H1 (cell line): ENCODE results near the gene KCNIP2. TPM values are rescaled to one million over a fixed set of nuclear protein-coding genes. Genes with fewer than 3 reads are reported as not detected.

ENCODE experiments used
- CTCF ChIA-PET: fragments of 300-600 bp; sonication (Branson Sonifier 250); formaldehyde crosslinking; loops from one replicate; lab custom pipeline; 2021; ENCODE audit not compliant: partially characterized antibody; lab: Charles Lee
- POLR2A ChIA-PET: fragments of 300-600 bp; sonication (Branson Sonifier 250); formaldehyde crosslinking; loops from one replicate; lab custom pipeline; 2021; ENCODE audit warnings: inconsistent platforms; ENCODE audit not compliant: partially characterized antibody; lab: Charles Lee
- DNase-seq, 2 experiments: peaks; one replicate each; pipeline versions ENCODE4 v3.0.0 to v3.0.0-alpha.2; 2010 to 2022; ENCODE audit warnings: low spot score in 2 of 2, low read depth in 1 of 2, mixed read lengths in 1 of 2
- FAIRE-seq: peaks from 2 replicates; lab custom pipeline; 2011; peaks lifted over from hg19 to GRCh38; lab: Jason Lieb, UNC
- H2AFZ ChIP-seq: 2 replicates; pipeline ENCODE4 v1.8.1; 2012; ENCODE audit warnings: low read length, inconsistent platforms
- H2AK5ac ChIP-seq: 2 replicates; pipeline ENCODE4 v1.6.1; 2013; ENCODE audit warnings: low read depth, low read length
- H2BK120ac ChIP-seq: replicated peaks from 2 replicates; pipeline ENCODE3; 2013; ENCODE audit warnings: low read depth, low read length, inconsistent platforms
- H2BK12ac ChIP-seq: 2 replicates; pipeline ENCODE4 v1.6.1; 2013; ENCODE audit warnings: low read depth, low read length
- H2BK15ac ChIP-seq: 2 replicates; pipeline ENCODE4 v1.6.1; 2013; ENCODE audit warnings: low read length
- H2BK20ac ChIP-seq: 2 replicates; pipeline ENCODE4 v1.6.1; 2013; ENCODE audit warnings: low read length
- H2BK5ac ChIP-seq: 2 replicates; pipeline ENCODE4 v1.6.1; 2013; ENCODE audit warnings: low read depth, low read length
- H3K14ac ChIP-seq: 2 replicates; pipeline ENCODE4 v1.6.1; 2013; ENCODE audit warnings: inconsistent platforms; ENCODE audit not compliant: insufficient read length
- H3K18ac ChIP-seq: 2 replicates; pipeline ENCODE4 v1.6.1; 2013; ENCODE audit warnings: low read length; ENCODE audit errors: extremely low read depth
- H3K23ac ChIP-seq: 2 replicates; pipeline ENCODE4 v1.6.1; 2013; ENCODE audit warnings: inconsistent platforms; ENCODE audit not compliant: insufficient read length
- H3K23me2 ChIP-seq: 2 replicates; pipeline ENCODE4 v1.6.1; 2013; ENCODE audit warnings: low read depth, low read length
- H3K27ac ChIP-seq: 2 replicates; pipeline ENCODE4 v1.6.1; 2011; ENCODE audit warnings: low read depth, low read length, inconsistent platforms
- H3K27me3 ChIP-seq, 4 experiments: replicated peaks in 1 of 4; 1 replicate in 1 of 4; 2 replicates in 3 of 4; pipeline versions ENCODE4 v1.6.1 to v1.8.1; 2011 to 2013; ENCODE audit warnings: low read length in 3 of 4, mild to moderate bottlenecking in 3 of 4, inconsistent platforms in 2 of 4, mixed read lengths in 2 of 4, moderate library complexity in 1 of 4; ENCODE audit not compliant: control insufficient read depth in 3 of 4, insufficient read depth in 3 of 4; ENCODE audit errors: extremely low read depth in 1 of 4
- H3K36me3 ChIP-seq, 4 experiments: 2 replicates each; pipeline versions ENCODE4 v1.6.1 to v1.8.1; 2011 to 2013; ENCODE audit warnings: mild to moderate bottlenecking in 4 of 4, low read length in 3 of 4, moderate library complexity in 2 of 4, control low read depth in 1 of 4, inconsistent platforms in 1 of 4; ENCODE audit not compliant: insufficient read depth in 4 of 4, control insufficient read depth in 2 of 4
- H3K4ac ChIP-seq: replicated peaks from 2 replicates; pipeline ENCODE3; 2013; ENCODE audit warnings: low read length, low read depth, mixed read lengths, inconsistent platforms; ENCODE audit not compliant: insufficient read length
- H3K4me1 ChIP-seq, 4 experiments: replicated peaks in 1 of 4; 1 replicate in 1 of 4; 2 replicates in 3 of 4; pipeline versions ENCODE4 v1.6.1 to v1.8.1; 2011 to 2013; ENCODE audit warnings: low read length in 3 of 4, inconsistent platforms in 2 of 4, mixed read lengths in 1 of 4; ENCODE audit not compliant: insufficient read depth in 4 of 4, control insufficient read depth in 3 of 4
- H3K4me2 ChIP-seq, 2 experiments: 2 replicates each; pipeline versions ENCODE4 v1.6.1 to v1.8.1; 2011 to 2013; ENCODE audit warnings: low read depth in 2 of 2, low read length in 2 of 2, control low read depth in 1 of 2, inconsistent platforms in 1 of 2, mild to moderate bottlenecking in 1 of 2; ENCODE audit not compliant: insufficient read depth in 1 of 2
- H3K4me3 ChIP-seq, 4 experiments: fragments of 200-600, 300-600 bp in 1 of 4; sonication (generic), shearing (Covaris generic), sonication (Bioruptor Twin) in 1 of 4; 2 replicates each; pipeline versions ENCODE4 v1.5.1 to v1.8.1; 2011 to 2016; ENCODE audit warnings: low read length in 4 of 4, low read depth in 3 of 4, control low read depth in 2 of 4, inconsistent platforms in 2 of 4, mild to moderate bottlenecking in 2 of 4, mixed read lengths in 1 of 4, moderate library complexity in 1 of 4; ENCODE audit not compliant: insufficient read depth in 2 of 4; ENCODE audit errors: extremely low read depth in 1 of 4
- H3K56ac ChIP-seq: replicated peaks from 2 replicates; pipeline ENCODE3; 2013; ENCODE audit warnings: low read depth, mild to moderate bottlenecking, mixed read lengths, low read length, inconsistent platforms; ENCODE audit not compliant: insufficient read length
- H3K79me1 ChIP-seq: 2 replicates; pipeline ENCODE4 v1.6.1; 2013; ENCODE audit warnings: low read depth, low read length, control low read depth
- H3K79me2 ChIP-seq, 2 experiments: 2 replicates each; pipeline versions ENCODE4 v1.6.1 to v1.8.1; 2012 to 2013; ENCODE audit warnings: low read length in 2 of 2, mild to moderate bottlenecking in 2 of 2, inconsistent platforms in 1 of 2; ENCODE audit not compliant: insufficient read depth in 2 of 2, control insufficient read depth in 1 of 2
- H3K9ac ChIP-seq, 4 experiments: replicated peaks in 1 of 4; 1 replicate in 1 of 4; 2 replicates in 3 of 4; pipeline versions ENCODE4 v1.6.1 to v1.8.1; 2011 to 2013; ENCODE audit warnings: low read depth in 3 of 4, low read length in 3 of 4, control low read depth in 2 of 4, mild to moderate bottlenecking in 2 of 4, moderate library complexity in 2 of 4, inconsistent platforms in 1 of 4; ENCODE audit errors: extremely low read depth in 1 of 4
- H3K9me3 ChIP-seq, 2 experiments: 2 replicates each; pipeline versions ENCODE4 v1.6.1 to v1.8.1; 2012 to 2013; ENCODE audit warnings: mild to moderate bottlenecking in 2 of 2, moderate library complexity in 2 of 2, control low read depth in 1 of 2, inconsistent platforms in 1 of 2, low read depth in 1 of 2, low read length in 1 of 2, mixed read lengths in 1 of 2; ENCODE audit not compliant: insufficient read depth in 2 of 2
- H4K20me1 ChIP-seq, 2 experiments: replicated peaks in 1 of 2; 2 replicates each; pipeline versions ENCODE3 to v1.8.1; 2011 to 2013; ENCODE audit warnings: inconsistent platforms in 2 of 2, low read length in 2 of 2, mild to moderate bottlenecking in 1 of 2; ENCODE audit not compliant: insufficient read depth in 2 of 2, control insufficient read depth in 1 of 2
- H4K5ac ChIP-seq: 2 replicates; pipeline ENCODE4 v1.6.1; 2013; ENCODE audit warnings: low read length, low read depth, mixed read lengths, inconsistent platforms; ENCODE audit not compliant: insufficient read length
- H4K8ac ChIP-seq: 2 replicates; pipeline ENCODE4 v1.8.0; 2013; ENCODE audit warnings: mild to moderate bottlenecking, moderate library complexity, low read length, inconsistent platforms; ENCODE audit not compliant: insufficient read depth; ENCODE audit errors: extremely low read depth
- H4K91ac ChIP-seq: replicated peaks from 2 replicates; pipeline ENCODE3; 2013; ENCODE audit warnings: low read length, mixed read lengths, inconsistent platforms; ENCODE audit not compliant: insufficient read length
- BACH1 ChIP-seq: IDR thresholded peaks from 2 replicates; pipeline ENCODE4 v1.6.1; 2012; ENCODE audit warnings: low read length, improper control_type of control experiment
- CREB1 ChIP-seq: IDR thresholded peaks from 2 replicates; pipeline ENCODE4 v1.6.1; 2012; ENCODE audit warnings: inconsistent platforms
- EZH2 ChIP-seq: fragments of 200-600 bp; sonication (generic); IDR thresholded peaks from 2 replicates; pipeline ENCODE4 v1.7.1; 2012; ENCODE audit warnings: low read depth, mild to moderate bottlenecking, moderate library complexity, low read length, inconsistent platforms; ENCODE audit not compliant: severe bottlenecking
- JUN ChIP-seq: IDR thresholded peaks from 2 replicates; pipeline ENCODE4 v1.6.1; 2011; ENCODE audit warnings: low read depth, mild to moderate bottlenecking, improper control_type of control experiment, low read length
- JUND ChIP-seq: IDR thresholded peaks from 2 replicates; pipeline ENCODE4 v1.6.1; 2011; ENCODE audit warnings: mild to moderate bottlenecking, improper control_type of control experiment, low read length
- KDM1A ChIP-seq: fragments of 200-600, 300-600 bp; sonication (generic); IDR thresholded peaks from 2 replicates; pipeline ENCODE4 v1.7.1; 2016; ENCODE audit warnings: mild to moderate bottlenecking, low read length, borderline replicate concordance
- RBBP5 ChIP-seq: IDR thresholded peaks from 2 replicates; pipeline ENCODE4 v1.7.1; 2012; ENCODE audit warnings: low read depth, mild to moderate bottlenecking, inconsistent platforms, low read length, moderate library complexity, borderline replicate concordance
- SAP30 ChIP-seq: fragments of 300-600 bp; sonication (generic); IDR thresholded peaks from 2 replicates; pipeline ENCODE4 v1.7.1; 2012; ENCODE audit warnings: low read length, moderate library complexity, mild to moderate bottlenecking, inconsistent platforms; ENCODE audit not compliant: insufficient read depth, insufficient replicate concordance
- SP2 ChIP-seq: IDR thresholded peaks from 2 replicates; pipeline ENCODE4 v1.6.1; 2012; ENCODE audit warnings: mild to moderate bottlenecking, low read length, inconsistent platforms
- SP4 ChIP-seq: IDR thresholded peaks from 2 replicates; pipeline ENCODE4 v1.6.1; 2012; ENCODE audit warnings: low read length, inconsistent platforms
- SUZ12 ChIP-seq: fragments of 200-600 bp; sonication (generic); IDR thresholded peaks from 2 replicates; pipeline ENCODE4 v1.6.1; 2012; ENCODE audit warnings: mild to moderate bottlenecking, inconsistent platforms, low read length, moderate library complexity, mixed read lengths
- TAF7 ChIP-seq: optimal IDR thresholded peaks from 2 replicates; pipeline ENCODE3; 2011; ENCODE audit warnings: low read depth, mild to moderate bottlenecking, inconsistent platforms, low read length, moderate library complexity, borderline replicate concordance
- TCF12 ChIP-seq: IDR thresholded peaks from 2 replicates; pipeline ENCODE4 v1.6.1; 2011; ENCODE audit warnings: low read depth, mild to moderate bottlenecking, low read length
- USF2 ChIP-seq: IDR thresholded peaks from 2 replicates; pipeline ENCODE4 v1.6.1; 2011; ENCODE audit warnings: low read length, improper control_type of control experiment
- WGBS, 2 experiments: shearing (Covaris generic) in 1 of 2; methylation state at CpG; one replicate each; pipeline versions ENCODE4 v1.1.6 to v1.1.7; 2013 to 2015; ENCODE audit warnings: low lambda C conversion rate in 2 of 2, mixed read lengths in 2 of 2, inconsistent platforms in 1 of 2, low coverage in 1 of 2, missing lambda C conversion rate in 1 of 2; ENCODE audit not compliant: insufficient replicate concordance in 2 of 2, insufficient coverage in 1 of 2, insufficient read length in 1 of 2; ENCODE audit errors: extremely low coverage in 1 of 2, missing lambda C conversion rate in 1 of 2; 5-methylcytosine and 5-hydroxymethylcytosine counted together
- polyA plus RNA-seq, 7 experiments: library from polyadenylated mRNA; depleted of rRNA in 3 of 7; stranded (reverse) in 5 of 7; unstranded in 2 of 7; fragments of >200 nt in 5 of 7; fragments of 200-250 nt in 2 of 7; gene quantifications; 1 replicate in 5 of 7; 2 replicates in 1 of 7; 4 replicates in 1 of 7; pipeline versions ENCODE4 v1.2.1 to v1.2.3, GENCODE V29; 2011 to 2013; ENCODE audit warnings: missing spikeins in 2 of 7, mixed read lengths in 2 of 7
- total RNA-seq: library from RNA; stranded (reverse); fragmentation: NEBNext Ultra II Directional; extraction: Animal tissue kit (Norgen Biotek cat#: 25700); gene quantifications from 2 replicates; pipeline ENCODE4 v1.2.1, GENCODE V29; 2021

Gene KCNIP2
- total and polyA plus RNA-seq, 2 of the 8 experiments (the other 6 are each of a cell fraction or from before 2014, with no cell fraction given): 2.7 to 6.0 TPM

DNA sequence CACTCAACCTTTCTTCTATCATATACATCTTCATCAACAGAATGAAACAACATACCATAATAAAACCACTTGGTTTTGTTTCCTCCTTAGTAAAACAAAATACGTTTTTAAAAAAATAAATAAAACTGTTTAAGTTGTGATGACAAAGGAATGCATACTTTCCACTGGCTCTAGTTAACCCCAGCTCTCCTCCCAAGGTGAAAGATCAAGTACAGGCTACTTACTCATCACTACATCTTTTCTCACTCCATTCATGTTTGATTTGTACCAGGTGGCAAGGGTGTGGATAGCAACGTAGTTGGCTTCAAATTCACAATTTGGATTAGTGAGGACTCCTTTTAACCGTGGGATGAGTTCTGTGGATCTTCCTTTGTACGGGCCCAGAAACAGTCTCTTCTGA lies 40.1 kb downstream of the KCNIP2 start:
- Histone ChIP-seq H2BK12ac (no peak overlapping the region), H3K4me1 (no peaks in the 10 kb centered on the region), H3K4me2 (no peak overlapping the region), H3K14ac (no peak overlapping the region), H3K4me3 (no peak overlapping the region), H3K23me2 (no peaks in the 10 kb centered on the region), H4K5ac (no peak overlapping the region), H3K79me1 (no peaks in the 10 kb centered on the region), H3K18ac (no peak overlapping the region), H2BK5ac (no peak overlapping the region), H3K9me3 (no peaks in the 10 kb centered on the region), H3K36me3 (peaks cover 39 to 90% (median 72%) of the 10 kb centered on the region in 4 experiments), H3K56ac (no peak overlapping the region), H3K4ac (no peak overlapping the region), H3K27ac (no peak overlapping the region), H3K27me3 (no peaks in the 10 kb centered on the region), H2BK120ac (no peak overlapping the region), H3K9ac (no peak overlapping the region), H3K79me2 (peaks cover 0 to 3% of the 10 kb centered on the region in 2 experiments; a peak in 1 of 4 replicates), H2BK15ac (no peak overlapping the region), H4K20me1 (peaks cover 4 to 12% of the 10 kb centered on the region in 2 experiments), H2AFZ (no peak overlapping the region), H3K23ac (no peak overlapping the region), H2BK20ac (no peak overlapping the region), H4K8ac (no peak overlapping the region), H2AK5ac (no peak overlapping the region), H4K91ac (no peak overlapping the region)
- ChIA-PET POLR2A (interaction anchor here (0.7 to 5.7 kb wide), 3 partner anchors 9 to 19 kb away, joined by 4 to 30 read pairs (median 7); partner anchors contain the start of genes NPM3 and OGA), CTCF (interaction anchor here (0.6 kb wide), 1 partner anchor 266 kb away, joined by 3 read pairs; no protein-coding TSS in a partner anchor)
- DNase-seq: no peak
- FAIRE-seq: no peak
- WGBS, 2 experiments: 92% methylated on average over 4 of the region's 4 CpGs; no CpG with 5 or more reads in 1 of the 2 experiments
- no peak for TF ChIP-seq TCF12
- no peak for TF ChIP-seq SP4
- TF ChIP-seq USF2: no peak
- TF ChIP-seq CREB1: no peak
- no peak for TF ChIP-seq SP2
- TF ChIP-seq RBBP5: no peak
- TF ChIP-seq BACH1: no peak
- no peak for TF ChIP-seq EZH2
- no peak for TF ChIP-seq SUZ12
- no peak for TF ChIP-seq SAP30
- TF ChIP-seq TAF7: no peak
- no peak for TF ChIP-seq JUN
- TF ChIP-seq KDM1A: no peak
- TF ChIP-seq JUND: no peak
